Memory B cell (primary cell): ENCODE results near the gene PTPRM.

ENCODE experiments used
- ATAC-seq: fragments of 150-1000 bp; cut with Tn5 transposase; 2 replicates; pipeline ENCODE4 v1.10.0; 2021; ENCODE audit warnings: low read depth, mild to moderate bottlenecking, moderate library complexity
- DNase-seq, 2 donors: peaks; one replicate each; pipeline ENCODE4 v3.0.0; 2022; ENCODE audit warnings: low spot score in 2 of 2
- H3K27ac Mint-ChIP-seq: one replicate; pipeline ENCODE4 v1.8.0; 2022; ENCODE audit warnings: mild to moderate bottlenecking, moderate library complexity, mixed read lengths
- H3K27me3 Mint-ChIP-seq: one replicate; pipeline ENCODE4 v1.8.0; 2022; ENCODE audit warnings: mixed read lengths
- H3K36me3 Mint-ChIP-seq: one replicate; pipeline ENCODE4 v1.8.0; 2022; ENCODE audit warnings: mild to moderate bottlenecking, mixed read lengths
- H3K4me1 Mint-ChIP-seq: one replicate; pipeline ENCODE4 v1.8.0; 2022; ENCODE audit warnings: mixed read lengths
- H3K4me3 Mint-ChIP-seq: one replicate; pipeline ENCODE4 v1.8.0; 2022; ENCODE audit warnings: mild to moderate bottlenecking, moderate library complexity, mixed read lengths
- H3K9me3 Mint-ChIP-seq: one replicate; pipeline ENCODE4 v1.8.0; 2022; ENCODE audit warnings: mixed read lengths

PTPRM gene

GRCh38 chr18:7557973-7558372, 9.1 kb upstream of the PTPRM start:
- DNase-seq = no peak
- H3K9me3 Mint-ChIP-seq = no peaks in the 10 kb centered on the region
- ATAC-seq = no peak
- no peak overlapping the region for H3K4me3 Mint-ChIP-seq
- H3K27ac Mint-ChIP-seq = no peak overlapping the region
- H3K4me1 Mint-ChIP-seq = no peaks in the 10 kb centered on the region
- H3K36me3 Mint-ChIP-seq = no peaks in the 10 kb centered on the region
- peaks cover 3% of the 10 kb centered on the region for H3K27me3 Mint-ChIP-seq

- H3K36me3 Mint-ChIP-seq = no peaks in the 10 kb centered on the region
- DNase-seq (no peak), ATAC-seq (no peak)
- H3K4me3 Mint-ChIP-seq = no peak overlapping the region
- H3K4me1 Mint-ChIP-seq = no peaks in the 10 kb centered on the region
- H3K9me3 Mint-ChIP-seq = no peaks in the 10 kb centered on the region
- H3K27ac Mint-ChIP-seq = no peak overlapping the region
- peaks cover 3% of the 10 kb centered on the region for H3K27me3 Mint-ChIP-seq
These were observed 8.3 kb upstream of the PTPRM start for GRCh38 chr18:7558769-7559168.

GRCh38 chr18:7559709-7560319, 7.3 kb upstream of the PTPRM start:
- Mint-ChIP-seq H3K4me1 (no peaks in the 10 kb centered on the region), H3K27me3 (peaks cover 3% of the 10 kb centered on the region), H3K36me3 (no peaks in the 10 kb centered on the region), H3K4me3 (no peak overlapping the region), H3K9me3 (no peaks in the 10 kb centered on the region), H3K27ac (no peak overlapping the region)
- ATAC-seq (no peak), DNase-seq (no peak)

GRCh38 chr18:7561909-7562460, 5.1 kb upstream of the PTPRM start:
- Mint-ChIP-seq H3K36me3 (no peaks in the 10 kb centered on the region), H3K4me1 (peaks cover 2% of the 10 kb centered on the region), H3K27me3 (peaks cover 12% of the 10 kb centered on the region), H3K9me3 (no peaks in the 10 kb centered on the region), H3K4me3 (no peak overlapping the region), H3K27ac (no peak overlapping the region)
- no peak for ATAC-seq
- DNase-seq = no peak

- H3K27ac Mint-ChIP-seq = no peak overlapping the region
- DNase-seq (no peak), ATAC-seq (no peak)
- no peak overlapping the region for H3K4me3 Mint-ChIP-seq
- peaks cover 11% of the 10 kb centered on the region for H3K27me3 Mint-ChIP-seq
- peaks cover 2% of the 10 kb centered on the region for H3K4me1 Mint-ChIP-seq
- no peaks in the 10 kb centered on the region for H3K36me3 Mint-ChIP-seq
- no peaks in the 10 kb centered on the region for H3K9me3 Mint-ChIP-seq
These were observed 4.6 kb upstream of the PTPRM start for GRCh38 chr18:7562491-7562890.

GRCh38 chr18:7565677-7566076, 1.4 kb upstream of the PTPRM start:
- Mint-ChIP-seq H3K9me3 (peaks cover 1% of the 10 kb centered on the region), H3K36me3 (no peaks in the 10 kb centered on the region), H3K27ac (no peak overlapping the region), H3K27me3 (peaks cover 13% of the 10 kb centered on the region), H3K4me3 (no peak overlapping the region), H3K4me1 (peaks cover 2% of the 10 kb centered on the region)
- DNase-seq (no peak), ATAC-seq (no peak)

GRCh38 chr18:7566244-7566566, 911 bp upstream of the PTPRM start:
- peaks cover 2% of the 10 kb centered on the region for H3K4me1 Mint-ChIP-seq
- no peak overlapping the region for H3K4me3 Mint-ChIP-seq
- no peaks in the 10 kb centered on the region for H3K36me3 Mint-ChIP-seq
- H3K9me3 Mint-ChIP-seq = peaks cover 1% of the 10 kb centered on the region
- peaks cover 13% of the 10 kb centered on the region for H3K27me3 Mint-ChIP-seq
- ATAC-seq = no peak
- no peak for DNase-seq
- H3K27ac Mint-ChIP-seq = no peak overlapping the region

- Mint-ChIP-seq H3K4me3 (no peak overlapping the region), H3K9me3 (peaks cover 1% of the 10 kb centered on the region), H3K36me3 (no peaks in the 10 kb centered on the region), H3K27ac (no peak overlapping the region), H3K27me3 (peaks cover 12% of the 10 kb centered on the region), H3K4me1 (peaks cover 2% of the 10 kb centered on the region)
- DNase-seq (no peak), ATAC-seq (peak; percentile 26)
These were observed 634 bp downstream of the PTPRM start for GRCh38 chr18:7567474-7568425.

- H3K4me3 Mint-ChIP-seq = no peak overlapping the region
- H3K4me1 Mint-ChIP-seq = peaks cover 2% of the 10 kb centered on the region
- no peak overlapping the region for H3K27ac Mint-ChIP-seq
- DNase-seq (no peak), ATAC-seq (no peak)
- H3K27me3 Mint-ChIP-seq = peaks cover 15% of the 10 kb centered on the region
- no peaks in the 10 kb centered on the region for H3K36me3 Mint-ChIP-seq
- peaks cover 1% of the 10 kb centered on the region for H3K9me3 Mint-ChIP-seq
These were observed 1.3 kb downstream of the PTPRM start for GRCh38 chr18:7568426-7568825.

GRCh38 chr18:7571626-7572025, 4.5 kb downstream of the PTPRM start:
- peaks cover 6% of the 10 kb centered on the region for H3K27me3 Mint-ChIP-seq
- H3K36me3 Mint-ChIP-seq = no peaks in the 10 kb centered on the region
- H3K4me1 Mint-ChIP-seq = no peaks in the 10 kb centered on the region
- no peak for DNase-seq
- no peak overlapping the region for H3K27ac Mint-ChIP-seq
- no peak for ATAC-seq
- no peak overlapping the region for H3K4me3 Mint-ChIP-seq
- H3K9me3 Mint-ChIP-seq = peaks cover 1% of the 10 kb centered on the region

- H3K27me3 Mint-ChIP-seq = peaks cover 6% of the 10 kb centered on the region
- H3K4me1 Mint-ChIP-seq = no peaks in the 10 kb centered on the region
- H3K9me3 Mint-ChIP-seq = peaks cover 1% of the 10 kb centered on the region
- DNase-seq (no peak), ATAC-seq (no peak)
- H3K4me3 Mint-ChIP-seq = no peak overlapping the region
- H3K36me3 Mint-ChIP-seq = no peaks in the 10 kb centered on the region
- no peak overlapping the region for H3K27ac Mint-ChIP-seq
These were observed 5.7 kb downstream of the PTPRM start for GRCh38 chr18:7572822-7573221.

GRCh38 chr18:7575465-7576028, 8.4 kb downstream of the PTPRM start:
- no peaks in the 10 kb centered on the region for H3K4me1 Mint-ChIP-seq
- no peaks in the 10 kb centered on the region for H3K36me3 Mint-ChIP-seq
- H3K4me3 Mint-ChIP-seq = no peak overlapping the region
- no peaks in the 10 kb centered on the region for H3K9me3 Mint-ChIP-seq
- ATAC-seq = no peak
- H3K27me3 Mint-ChIP-seq = peaks cover 3% of the 10 kb centered on the region
- no peak for DNase-seq
- no peak overlapping the region for H3K27ac Mint-ChIP-seq

- DNase-seq = no peak
- ATAC-seq = no peak
- Mint-ChIP-seq H3K4me1 (no peaks in the 10 kb centered on the region), H3K36me3 (no peaks in the 10 kb centered on the region), H3K27ac (no peak overlapping the region), H3K27me3 (peaks cover 3% of the 10 kb centered on the region), H3K9me3 (no peaks in the 10 kb centered on the region), H3K4me3 (no peak overlapping the region)
These were observed 9.0 kb downstream of the PTPRM start for GRCh38 chr18:7576077-7576476.

- ATAC-seq = no peak
- no peak overlapping the region for H3K27ac Mint-ChIP-seq
- H3K36me3 Mint-ChIP-seq = no peaks in the 10 kb centered on the region
- no peaks in the 10 kb centered on the region for H3K9me3 Mint-ChIP-seq
- no peak for DNase-seq
- H3K4me1 Mint-ChIP-seq = no peaks in the 10 kb centered on the region
- peaks cover 3% of the 10 kb centered on the region for H3K27me3 Mint-ChIP-seq
- no peak overlapping the region for H3K4me3 Mint-ChIP-seq
These were observed 9.6 kb downstream of the PTPRM start for GRCh38 chr18:7576685-7577084.
